ENCODE results near the gene MAGED4B.
"Not testable (repeated sequence)": the region's sequence is repeated elsewhere in the genome, so short reads cannot be mapped to it uniquely, and the experiment has no call there.

Gene MAGED4B, protein sequence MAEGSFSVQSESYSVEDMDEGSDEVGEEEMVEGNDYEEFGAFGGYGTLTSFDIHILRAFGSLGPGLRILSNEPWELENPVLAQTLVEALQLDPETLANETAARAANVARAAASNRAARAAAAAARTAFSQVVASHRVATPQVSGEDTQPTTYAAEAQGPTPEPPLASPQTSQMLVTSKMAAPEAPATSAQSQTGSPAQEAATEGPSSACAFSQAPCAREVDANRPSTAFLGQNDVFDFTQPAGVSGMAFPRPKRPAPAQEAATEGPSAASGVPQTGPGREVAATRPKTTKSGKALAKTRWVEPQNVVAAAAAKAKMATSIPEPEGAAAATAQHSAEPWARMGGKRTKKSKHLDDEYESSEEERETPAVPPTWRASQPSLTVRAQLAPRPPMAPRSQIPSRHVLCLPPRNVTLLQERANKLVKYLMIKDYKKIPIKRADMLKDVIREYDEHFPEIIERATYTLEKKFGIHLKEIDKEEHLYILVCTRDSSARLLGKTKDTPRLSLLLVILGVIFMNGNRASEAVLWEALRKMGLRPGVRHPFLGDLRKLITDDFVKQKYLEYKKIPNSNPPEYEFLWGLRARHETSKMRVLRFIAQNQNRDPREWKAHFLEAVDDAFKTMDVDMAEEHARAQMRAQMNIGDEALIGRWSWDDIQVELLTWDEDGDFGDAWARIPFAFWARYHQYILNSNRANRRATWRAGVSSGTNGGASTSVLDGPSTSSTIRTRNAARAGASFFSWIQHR

DNA sequence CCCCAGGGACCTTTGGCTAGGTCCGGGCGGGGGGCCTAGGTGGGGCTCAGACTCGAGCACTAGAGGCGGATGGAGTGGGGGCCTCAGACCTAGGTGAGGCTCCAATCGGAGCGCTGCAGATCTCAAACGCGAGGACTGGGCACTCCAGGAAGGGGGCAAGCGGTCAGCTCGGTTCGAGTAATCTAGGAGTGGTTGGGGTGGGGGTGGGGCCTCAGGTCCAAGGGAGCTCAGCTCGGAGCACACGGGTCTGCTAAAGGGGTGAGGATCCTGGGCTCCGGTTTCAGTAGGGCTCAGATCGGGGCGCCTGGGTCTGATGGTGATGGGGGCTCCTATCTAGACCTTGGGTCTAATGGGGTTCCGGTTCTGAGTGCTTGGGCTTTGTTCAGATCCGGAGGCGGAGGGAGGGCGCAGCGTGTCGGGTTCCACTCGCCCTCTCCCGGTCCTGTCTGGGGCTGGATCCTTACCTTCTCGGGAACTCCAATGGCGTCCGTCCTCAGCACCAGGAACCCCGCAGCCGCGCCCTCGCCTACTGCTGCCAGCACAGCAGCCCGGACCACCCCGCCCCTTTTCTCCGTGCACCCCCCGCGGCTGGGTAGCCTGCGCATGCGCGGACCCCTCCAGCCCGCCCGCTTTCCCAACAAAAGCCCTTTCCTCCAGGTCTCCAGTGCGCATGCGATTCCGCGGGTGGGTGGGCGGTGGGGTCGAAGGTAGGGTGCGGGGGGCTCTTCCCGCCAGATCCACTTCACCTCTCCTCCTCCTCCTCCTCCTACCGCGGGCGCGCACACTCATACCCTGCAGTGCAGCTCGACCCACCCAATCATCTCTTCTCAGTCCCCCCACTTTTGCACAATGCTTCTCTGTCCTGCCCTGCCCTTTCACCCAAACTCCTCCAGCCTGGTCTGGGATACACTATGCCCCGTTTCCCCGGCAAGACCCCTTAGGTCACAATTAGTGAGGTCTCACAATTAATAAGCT lies at the start of gene MAGED4B:
MAGED4B (minus strand) TSS at position 518 of the 975 bp plus-strand sequence. CDS start 1,011 bp downstream, outside the sequence.
- H3K27ac ChIP-seq (ENCODE audit: low read depth, low read length); H3K27me3 ChIP-seq (ENCODE audit: insufficient read depth, low read length); H3K4me1 ChIP-seq (ENCODE audit: control insufficient read depth, insufficient read depth, low read length, unreplicated experiment); H3K36me3 ChIP-seq (ENCODE audit: insufficient read depth, low read length); H3K4me3 ChIP-seq (ENCODE audit: low read depth, low read length); H2AFZ ChIP-seq (ENCODE audit: low read length, unreplicated experiment); H3K79me2 ChIP-seq (ENCODE audit: control insufficient read depth, insufficient read depth, low read length, unreplicated experiment): not testable (repeated sequence)

DNA sequence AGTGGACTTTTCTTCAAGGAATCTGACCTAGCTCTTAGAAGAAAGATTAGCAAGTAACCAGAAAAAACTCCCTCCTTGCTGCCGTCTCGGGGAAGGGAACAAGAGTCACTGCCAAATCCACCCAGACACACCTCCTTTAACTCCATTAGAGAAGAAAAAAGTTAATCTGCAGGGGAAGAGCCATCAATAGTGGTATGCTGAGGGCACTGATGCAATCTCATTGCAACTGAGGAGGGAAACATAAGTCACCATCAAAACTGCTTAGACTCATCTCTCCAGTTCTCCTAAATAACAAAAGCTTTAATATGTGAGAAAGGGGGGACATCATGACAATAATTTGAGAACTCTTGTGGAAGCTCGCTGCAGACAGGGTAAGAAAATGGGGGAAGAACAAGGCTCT lies 49.3 kb upstream of the MAGED4B start:
- no peaks in the 10 kb centered on the region for H3K27me3 ChIP-seq (ENCODE audit: insufficient read depth, low read length)
- no peak overlapping the region for H3K4me3 ChIP-seq (ENCODE audit: low read depth, low read length)
- H3K79me2 ChIP-seq (ENCODE audit: control insufficient read depth, insufficient read depth, low read length, unreplicated experiment): no peaks in the 10 kb centered on the region
- H3K36me3 ChIP-seq (ENCODE audit: insufficient read depth, low read length): no peaks in the 10 kb centered on the region
- no peaks in the 10 kb centered on the region for H3K4me1 ChIP-seq (ENCODE audit: control insufficient read depth, insufficient read depth, low read length, unreplicated experiment)
- no peak overlapping the region for H2AFZ ChIP-seq (ENCODE audit: low read length, unreplicated experiment)
- no peak overlapping the region for H3K27ac ChIP-seq (ENCODE audit: low read depth, low read length)

DNA sequence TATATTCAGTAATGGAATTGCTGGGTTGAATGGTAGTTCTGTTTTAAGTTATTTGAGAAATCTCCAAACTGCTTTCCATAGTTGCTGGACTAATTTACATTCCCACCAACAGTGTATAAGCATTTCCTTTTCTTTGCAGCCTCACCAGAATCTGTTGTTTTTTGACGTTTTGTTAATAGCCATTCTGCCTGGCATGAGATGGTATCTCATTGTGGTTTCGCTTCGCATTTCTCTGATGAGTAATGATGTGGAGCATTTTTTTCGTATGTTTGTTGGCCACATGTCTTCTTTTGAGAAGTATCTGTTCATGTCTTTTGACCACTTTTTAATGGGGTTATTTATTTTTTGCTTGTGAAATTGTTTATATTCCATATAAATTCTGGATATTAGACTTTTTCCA lies 13.6 kb upstream of the MAGED4B start:
- H3K4me1 ChIP-seq (ENCODE audit: control insufficient read depth, insufficient read depth, low read length, unreplicated experiment): no peaks in the 10 kb centered on the region
- H3K27me3 ChIP-seq (ENCODE audit: insufficient read depth, low read length): no peaks in the 10 kb centered on the region
- H2AFZ ChIP-seq (ENCODE audit: low read length, unreplicated experiment): no peak overlapping the region
- H3K79me2 ChIP-seq (ENCODE audit: control insufficient read depth, insufficient read depth, low read length, unreplicated experiment): no peaks in the 10 kb centered on the region
- no peaks in the 10 kb centered on the region for H3K36me3 ChIP-seq (ENCODE audit: insufficient read depth, low read length)
- no peak overlapping the region for H3K27ac ChIP-seq (ENCODE audit: low read depth, low read length)
- no peak overlapping the region for H3K4me3 ChIP-seq (ENCODE audit: low read depth, low read length)

DNA sequence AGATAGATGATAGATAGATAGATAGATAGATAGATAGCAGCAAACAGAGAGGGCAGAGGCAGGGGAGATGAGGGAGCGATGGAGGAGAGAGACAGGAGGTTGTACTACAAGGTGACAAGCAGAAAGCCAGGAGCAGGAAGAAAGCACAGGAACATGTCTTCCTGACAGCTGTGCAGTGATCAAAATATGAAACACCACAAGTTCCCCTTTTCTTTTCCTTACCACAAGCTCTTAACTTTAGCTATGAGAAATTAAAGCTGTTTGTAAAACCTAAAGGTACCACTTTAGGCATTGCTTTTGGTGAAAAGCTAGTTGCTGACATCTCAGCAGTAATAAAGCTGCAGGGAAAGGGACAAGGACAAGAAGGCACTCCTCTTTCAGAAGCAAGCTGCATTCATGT lies 9.1 kb upstream of the MAGED4B start:
- H3K27ac ChIP-seq (ENCODE audit: low read depth, low read length): no peak overlapping the region
- no peaks in the 10 kb centered on the region for H3K4me1 ChIP-seq (ENCODE audit: control insufficient read depth, insufficient read depth, low read length, unreplicated experiment)
- no peaks in the 10 kb centered on the region for H3K79me2 ChIP-seq (ENCODE audit: control insufficient read depth, insufficient read depth, low read length, unreplicated experiment)
- H3K4me3 ChIP-seq (ENCODE audit: low read depth, low read length): no peak overlapping the region
- H3K27me3 ChIP-seq (ENCODE audit: insufficient read depth, low read length): no peaks in the 10 kb centered on the region
- H3K36me3 ChIP-seq (ENCODE audit: insufficient read depth, low read length): no peaks in the 10 kb centered on the region
- H2AFZ ChIP-seq (ENCODE audit: low read length, unreplicated experiment): no peak overlapping the region

DNA sequence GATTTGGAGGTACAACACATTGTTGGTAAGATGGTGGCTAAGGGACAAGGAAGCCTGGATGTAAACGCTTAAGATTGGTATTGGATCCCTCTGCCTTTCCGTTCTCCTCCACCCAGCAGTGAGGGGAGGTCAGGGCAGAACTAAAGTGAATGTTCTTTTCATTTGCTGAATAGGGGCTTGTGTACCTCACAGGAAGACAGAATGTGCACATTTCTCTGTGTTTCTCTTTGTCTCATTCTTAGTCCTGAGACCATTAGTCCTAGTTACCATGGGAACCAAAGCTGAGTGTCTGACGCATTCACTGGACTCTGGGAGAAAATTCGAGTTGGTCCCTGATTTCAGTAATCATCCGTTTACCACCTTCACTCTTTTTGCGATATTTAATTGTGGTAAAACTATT lies 26.7 kb downstream of the MAGED4B start:
- H3K4me1 ChIP-seq (ENCODE audit: control insufficient read depth, insufficient read depth, low read length, unreplicated experiment); H3K4me3 ChIP-seq (ENCODE audit: low read depth, low read length); H3K27ac ChIP-seq (ENCODE audit: low read depth, low read length); H2AFZ ChIP-seq (ENCODE audit: low read length, unreplicated experiment); H3K36me3 ChIP-seq (ENCODE audit: insufficient read depth, low read length); H3K27me3 ChIP-seq (ENCODE audit: insufficient read depth, low read length); H3K79me2 ChIP-seq (ENCODE audit: control insufficient read depth, insufficient read depth, low read length, unreplicated experiment): not testable (repeated sequence)

DNA sequence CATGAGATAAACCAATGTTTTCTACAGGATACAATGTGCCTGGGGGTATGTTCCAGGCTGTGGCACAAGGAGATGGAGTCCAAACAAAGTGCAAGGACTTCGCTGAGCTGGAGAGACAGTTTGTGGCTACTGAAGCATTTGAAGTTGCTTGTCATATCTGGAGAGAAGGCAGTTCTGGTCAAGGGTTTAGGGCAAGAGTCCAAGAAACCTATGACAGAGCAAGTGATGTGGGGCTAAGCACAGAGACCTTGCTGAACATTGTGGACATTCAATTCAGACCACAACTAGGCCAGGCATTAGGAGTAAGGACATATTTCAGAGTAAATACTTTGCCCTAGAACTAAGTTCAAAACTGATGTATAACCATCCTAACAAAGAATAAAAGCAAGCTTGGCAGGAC lies 34.8 kb downstream of the MAGED4B start:
- no peaks in the 10 kb centered on the region for H3K79me2 ChIP-seq (ENCODE audit: control insufficient read depth, insufficient read depth, low read length, unreplicated experiment)
- H3K27me3 ChIP-seq (ENCODE audit: insufficient read depth, low read length): peaks cover 6% of the 10 kb centered on the region
- no peak overlapping the region for H3K27ac ChIP-seq (ENCODE audit: low read depth, low read length)

DNA sequence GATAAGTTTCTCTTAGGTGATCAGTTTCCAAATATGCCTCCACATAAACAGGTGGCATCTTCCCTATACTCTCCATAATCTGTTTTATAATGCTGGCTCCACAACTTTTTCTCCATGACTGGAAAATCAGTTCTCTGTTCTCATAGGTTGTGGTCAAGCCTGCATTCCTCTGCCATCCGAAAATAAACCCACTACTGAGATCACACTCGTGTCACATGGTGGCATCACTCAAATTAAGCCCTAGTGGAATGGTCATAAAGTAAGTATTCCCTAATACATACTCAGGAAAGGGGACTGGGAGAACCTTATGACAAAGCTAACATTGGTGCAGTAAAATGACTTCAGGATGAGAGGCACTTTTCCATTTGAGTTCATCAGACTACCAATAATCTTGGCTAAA lies 37.6 kb downstream of the MAGED4B start:
- Histone ChIP-seq H3K27me3 (ENCODE audit: insufficient read depth, low read length) (no peaks in the 10 kb centered on the region; the same call in 1 of the 2 replicates), H3K79me2 (ENCODE audit: control insufficient read depth, insufficient read depth, low read length, unreplicated experiment) (no peaks in the 10 kb centered on the region), H2AFZ (ENCODE audit: low read length, unreplicated experiment) (no peak overlapping the region), H3K4me1 (ENCODE audit: control insufficient read depth, insufficient read depth, low read length, unreplicated experiment) (no peaks in the 10 kb centered on the region), H3K27ac (ENCODE audit: low read depth, low read length) (no peak overlapping the region), H3K4me3 (ENCODE audit: low read depth, low read length) (no peak overlapping the region), H3K36me3 (ENCODE audit: insufficient read depth, low read length) (no peaks in the 10 kb centered on the region)

More for the DNA sequence above, 34.8 kb downstream of the MAGED4B start:
- no peaks in the 10 kb centered on the region for H3K4me1 ChIP-seq (ENCODE audit: control insufficient read depth, insufficient read depth, low read length, unreplicated experiment)
- H3K36me3 ChIP-seq (ENCODE audit: insufficient read depth, low read length): no peaks in the 10 kb centered on the region
- H2AFZ ChIP-seq (ENCODE audit: low read length, unreplicated experiment): no peak overlapping the region
- H3K4me3 ChIP-seq (ENCODE audit: low read depth, low read length): no peak overlapping the region

DNA sequence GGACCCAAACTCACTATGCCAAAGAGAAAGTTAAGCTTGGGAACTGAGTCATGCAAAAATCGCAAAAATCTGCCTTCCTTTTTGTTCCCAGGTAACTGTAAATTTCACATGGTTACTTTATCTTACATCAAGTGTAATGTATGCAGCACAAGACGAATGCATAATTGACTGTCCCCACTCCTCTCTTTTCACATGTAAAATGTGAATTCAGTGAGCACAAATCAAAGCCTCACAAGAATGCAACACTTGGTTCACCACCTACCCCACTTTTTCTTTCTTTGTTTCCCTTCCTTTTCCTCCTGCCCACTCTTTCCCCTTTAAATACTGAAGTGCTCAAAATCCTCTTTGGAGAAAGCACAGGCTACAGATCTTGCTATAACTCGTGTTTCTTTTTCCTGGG lies 53.2 kb downstream of the MAGED4B start:
- H3K36me3 ChIP-seq (ENCODE audit: insufficient read depth, low read length): no peaks in the 10 kb centered on the region
- H3K4me3 ChIP-seq (ENCODE audit: low read depth, low read length): no peak overlapping the region
- no peak overlapping the region for H3K27ac ChIP-seq (ENCODE audit: low read depth, low read length)
- no peaks in the 10 kb centered on the region for H3K79me2 ChIP-seq (ENCODE audit: control insufficient read depth, insufficient read depth, low read length, unreplicated experiment)
- no peaks in the 10 kb centered on the region for H3K27me3 ChIP-seq (ENCODE audit: insufficient read depth, low read length)
- no peak overlapping the region for H2AFZ ChIP-seq (ENCODE audit: low read length, unreplicated experiment)
- H3K4me1 ChIP-seq (ENCODE audit: control insufficient read depth, insufficient read depth, low read length, unreplicated experiment): no peaks in the 10 kb centered on the region

Measured in ACC112 (cell line).